ENCODE results near the gene DPH7. TPM values are rescaled to one million over a fixed set of nuclear protein-coding genes. Genes with fewer than 3 reads are reported as not detected.
"Not testable (repeated sequence)": the region's sequence is repeated elsewhere in the genome, so short reads cannot be mapped to it uniquely, and the experiment has no call there.

The DPH7 gene
- total RNA-seq, 1 experiment from 2014 or later: 35.9 TPM

- in situ Hi-C loops (cut with HindIII; ENCODE audit: low pct_unique_long_range_greater_than_20kb, low sequenced_read_pairs): no loop called here
- intact Hi-C loops (cut with micrococcal nuclease; ENCODE audit: unreplicated experiment): no loop called here
- no peaks in the 10 kb centered on the region for H3K4me1 ChIP-seq (ENCODE audit: control insufficient read depth, insufficient read depth, low read length)
- H3K4me3 ChIP-seq (ENCODE audit: low read depth in 2 of 2, low read length in 2 of 2): no peak overlapping the region
- no peaks in the 10 kb centered on the region for H3K27me3 ChIP-seq (ENCODE audit: control insufficient read depth, insufficient read depth, low read length)
- ChIA-PET POLR2A (no interaction called here), CTCF (no interaction called here)
- H3K9me3 ChIP-seq (ENCODE audit: control insufficient read depth, insufficient read depth, low read depth, low read length): no peaks in the 10 kb centered on the region
- BruUV-seq (replicated peaks): no TSS peak
- 0 out of 2 replicates have a peak, but pooled peaks cover 3% of the 10 kb centered on the region for H3K36me3 ChIP-seq (ENCODE audit: control insufficient read depth, insufficient read depth, low read length)
- ATAC-seq: no peak
- H3K27ac ChIP-seq (ENCODE audit: low read length): no peak overlapping the region
- TF ChIP-seq CTCF (IDR thresholded peaks at IDR 0.05) (no peak), REST (IDR thresholded peaks at IDR 0.05; ENCODE audit: insufficient read depth in 1 of 2, low read depth in 2 of 2, low read length in 1 of 2) (no peak), SIN3A (IDR thresholded peaks at IDR 0.05; ENCODE audit: borderline replicate concordance, insufficient read depth, low read depth, low read length) (no peak), POLR2AphosphoS5 (IDR thresholded peaks at IDR 0.05; ENCODE audit: low read depth, low read length) (no peak), TCF7L2 (IDR thresholded peaks at IDR 0.05; ENCODE audit: low read depth, low read length) (no peak)
- no peak for DNase-seq (ENCODE audit: low read depth, low spot score)
These were observed 8.2 kb downstream of the DPH7 start for GRCh38 chr9:137570566-137570965.

- no peak for DNase-seq (ENCODE audit: low read depth, low spot score)
- CTCF ChIA-PET: no interaction called here
- no peak for ATAC-seq
- BruUV-seq (replicated peaks): no TSS peak
- Histone ChIP-seq H3K36me3 (ENCODE audit: control insufficient read depth, insufficient read depth, low read length) (0 out of 2 replicates have a peak, but pooled peaks cover 3% of the 10 kb centered on the region), H3K27me3 (ENCODE audit: control insufficient read depth, insufficient read depth, low read length) (no peaks in the 10 kb centered on the region), H3K27ac (ENCODE audit: low read length) (no peak overlapping the region), H3K9me3 (ENCODE audit: control insufficient read depth, insufficient read depth, low read depth, low read length) (no peaks in the 10 kb centered on the region), H3K4me1 (ENCODE audit: control insufficient read depth, insufficient read depth, low read length) (no peaks in the 10 kb centered on the region), H3K4me3 (ENCODE audit: low read depth in 2 of 2, low read length in 2 of 2) (no peak overlapping the region)
- POLR2A ChIA-PET: no interaction called here
- TF ChIP-seq REST (IDR thresholded peaks at IDR 0.05; ENCODE audit: insufficient read depth in 1 of 2, low read depth in 2 of 2, low read length in 1 of 2): no peak
- TF ChIP-seq CTCF (IDR thresholded peaks at IDR 0.05): no peak
- TF ChIP-seq SIN3A (IDR thresholded peaks at IDR 0.05; ENCODE audit: borderline replicate concordance, insufficient read depth, low read depth, low read length): no peak
- TF ChIP-seq POLR2AphosphoS5 (IDR thresholded peaks at IDR 0.05; ENCODE audit: low read depth, low read length): no peak
- no peak for TF ChIP-seq TCF7L2 (IDR thresholded peaks at IDR 0.05; ENCODE audit: low read depth, low read length)
- in situ Hi-C loops (cut with HindIII; ENCODE audit: low pct_unique_long_range_greater_than_20kb, low sequenced_read_pairs): no loop called here
- intact Hi-C loops (cut with micrococcal nuclease; ENCODE audit: unreplicated experiment): no loop called here
These were observed 9.0 kb downstream of the DPH7 start for GRCh38 chr9:137569609-137570203.

- POLR2A ChIA-PET; in situ Hi-C loops (cut with HindIII; ENCODE audit: low pct_unique_long_range_greater_than_20kb, low sequenced_read_pairs); DNase-seq (ENCODE audit: low read depth, low spot score); H3K27ac ChIP-seq (ENCODE audit: low read length); intact Hi-C loops (cut with micrococcal nuclease; ENCODE audit: unreplicated experiment); H3K27me3 ChIP-seq (ENCODE audit: control insufficient read depth, insufficient read depth, low read length); H3K4me1 ChIP-seq (ENCODE audit: control insufficient read depth, insufficient read depth, low read length); H3K36me3 ChIP-seq (ENCODE audit: control insufficient read depth, insufficient read depth, low read length); H3K9me3 ChIP-seq (ENCODE audit: control insufficient read depth, insufficient read depth, low read depth, low read length); BruUV-seq (replicated peaks); CTCF ChIA-PET; H3K4me3 ChIP-seq (ENCODE audit: low read depth in 2 of 2, low read length in 2 of 2); ATAC-seq: not testable (repeated sequence)
These were observed 10.3 kb downstream of the DPH7 start for GRCh38 chr9:137568445-137568844.
